Measurements from ENCODE around the gene PGS1.

PGS1 gene

DNA sequence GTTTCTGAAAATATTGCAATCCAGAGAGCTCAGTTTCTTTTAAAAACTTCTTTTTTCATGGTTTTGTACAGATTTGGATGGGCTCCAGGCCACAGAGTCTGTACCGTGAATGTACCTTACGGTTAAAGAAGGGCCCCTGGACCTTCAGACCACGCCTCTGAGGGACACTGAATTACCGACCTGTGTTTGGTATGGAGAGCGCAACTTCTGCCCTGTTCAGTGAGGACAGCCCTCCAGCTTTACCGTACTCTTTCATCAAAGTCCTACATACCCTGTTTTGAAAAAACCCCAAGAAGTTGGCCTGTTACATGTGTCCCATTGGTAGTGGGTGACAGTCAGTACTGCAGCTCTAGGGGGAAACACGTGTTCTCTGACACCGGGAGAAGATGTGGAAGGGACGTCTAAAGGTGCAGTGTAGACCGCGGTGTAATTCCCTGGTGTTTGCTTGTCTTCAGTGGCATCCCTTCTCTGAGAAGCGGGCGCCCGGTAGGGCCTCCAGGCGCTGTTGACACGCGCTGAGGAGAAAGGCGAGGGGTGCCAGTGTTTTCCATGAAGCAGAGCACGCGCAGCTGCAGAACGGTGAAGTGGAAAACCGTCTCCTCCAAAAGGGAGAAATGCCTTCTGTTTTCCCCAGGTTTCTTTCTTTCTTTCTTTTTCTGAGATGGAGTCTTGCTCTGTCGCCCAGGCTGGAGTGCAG, 6.2 kb downstream of the PGS1 start:
- H3K27ac ChIP-seq, result peak overlapping the region; percentile 79
- no peak for DNase-seq (ENCODE audit: low spot score)
- ChIA-PET CTCF (interaction anchor here (1.0 kb wide), 1 partner anchor 37 kb away, joined by 8 read pairs; no protein-coding TSS in a partner anchor), POLR2A (ENCODE audit: low non-redundant PET) (no interaction called here)
- TF ChIP-seq, protein P1, sequence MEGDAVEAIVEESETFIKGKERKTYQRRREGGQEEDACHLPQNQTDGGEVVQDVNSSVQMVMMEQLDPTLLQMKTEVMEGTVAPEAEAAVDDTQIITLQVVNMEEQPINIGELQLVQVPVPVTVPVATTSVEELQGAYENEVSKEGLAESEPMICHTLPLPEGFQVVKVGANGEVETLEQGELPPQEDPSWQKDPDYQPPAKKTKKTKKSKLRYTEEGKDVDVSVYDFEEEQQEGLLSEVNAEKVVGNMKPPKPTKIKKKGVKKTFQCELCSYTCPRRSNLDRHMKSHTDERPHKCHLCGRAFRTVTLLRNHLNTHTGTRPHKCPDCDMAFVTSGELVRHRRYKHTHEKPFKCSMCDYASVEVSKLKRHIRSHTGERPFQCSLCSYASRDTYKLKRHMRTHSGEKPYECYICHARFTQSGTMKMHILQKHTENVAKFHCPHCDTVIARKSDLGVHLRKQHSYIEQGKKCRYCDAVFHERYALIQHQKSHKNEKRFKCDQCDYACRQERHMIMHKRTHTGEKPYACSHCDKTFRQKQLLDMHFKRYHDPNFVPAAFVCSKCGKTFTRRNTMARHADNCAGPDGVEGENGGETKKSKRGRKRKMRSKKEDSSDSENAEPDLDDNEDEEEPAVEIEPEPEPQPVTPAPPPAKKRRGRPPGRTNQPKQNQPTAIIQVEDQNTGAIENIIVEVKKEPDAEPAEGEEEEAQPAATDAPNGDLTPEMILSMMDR (conservative IDR thresholded peaks at IDR 0.05; ENCODE audit: low read depth), result no peak

DNA sequence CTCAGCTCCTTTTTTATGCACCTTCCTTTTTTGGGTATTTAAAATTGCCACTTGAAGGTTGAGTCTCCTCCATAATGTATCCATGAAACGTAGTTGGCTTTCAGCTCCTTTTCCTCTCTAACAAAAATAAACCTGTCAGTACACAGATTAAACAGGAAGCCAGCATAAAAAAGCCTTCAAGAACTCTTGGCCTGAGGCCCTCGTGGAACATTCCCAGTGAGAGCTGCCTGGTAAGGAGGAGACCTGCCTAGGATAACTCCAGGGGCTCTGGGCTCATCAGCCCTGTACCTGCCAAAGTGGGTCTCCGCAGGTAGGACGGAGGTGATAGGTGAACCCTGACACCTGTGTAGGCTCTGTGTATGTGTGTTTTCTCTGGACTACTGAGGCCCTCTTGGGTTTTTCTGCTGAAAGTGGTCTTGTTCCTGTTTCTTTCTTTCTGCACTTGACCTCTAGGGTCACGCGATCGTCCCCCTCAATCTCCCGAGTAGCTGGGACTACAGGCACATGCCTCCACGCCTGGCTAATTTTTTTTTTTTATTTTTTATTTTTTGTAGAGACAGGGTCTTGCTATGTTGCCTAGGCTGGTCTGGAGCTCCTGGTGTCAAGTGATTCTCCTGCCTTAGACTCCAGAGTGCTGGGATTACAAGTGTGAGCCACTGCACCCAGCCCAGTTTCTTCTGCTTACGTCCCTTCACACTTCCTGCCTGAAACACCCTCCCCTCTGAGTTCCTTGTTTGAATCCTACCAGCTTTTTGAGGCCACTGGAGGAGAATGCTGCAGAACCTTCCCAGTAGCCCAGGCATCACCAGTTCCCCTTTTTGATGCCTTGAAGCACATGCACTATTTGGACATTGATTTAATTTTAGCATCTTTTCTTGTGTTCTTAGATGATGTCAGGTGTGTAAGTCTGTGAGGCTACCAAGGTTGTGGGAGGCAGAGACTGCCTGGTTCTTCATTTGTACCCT, 9.8 kb downstream of the PGS1 start:
- CTCF ChIA-PET, result interaction anchor here (0.6 to 0.9 kb wide), 2 partner anchors 28 to 49 kb away, joined by 4 to 5 read pairs; no protein-coding TSS in a partner anchor
- TF ChIP-seq, protein P1 (conservative IDR thresholded peaks at IDR 0.05; ENCODE audit: low read depth), result no peak
- POLR2A ChIA-PET (ENCODE audit: low non-redundant PET), result no interaction called here
- no peak for DNase-seq (ENCODE audit: low spot score)
- peak overlapping the region; percentile 26; the same call in 1 of the 2 replicates for H3K27ac ChIP-seq

DNA sequence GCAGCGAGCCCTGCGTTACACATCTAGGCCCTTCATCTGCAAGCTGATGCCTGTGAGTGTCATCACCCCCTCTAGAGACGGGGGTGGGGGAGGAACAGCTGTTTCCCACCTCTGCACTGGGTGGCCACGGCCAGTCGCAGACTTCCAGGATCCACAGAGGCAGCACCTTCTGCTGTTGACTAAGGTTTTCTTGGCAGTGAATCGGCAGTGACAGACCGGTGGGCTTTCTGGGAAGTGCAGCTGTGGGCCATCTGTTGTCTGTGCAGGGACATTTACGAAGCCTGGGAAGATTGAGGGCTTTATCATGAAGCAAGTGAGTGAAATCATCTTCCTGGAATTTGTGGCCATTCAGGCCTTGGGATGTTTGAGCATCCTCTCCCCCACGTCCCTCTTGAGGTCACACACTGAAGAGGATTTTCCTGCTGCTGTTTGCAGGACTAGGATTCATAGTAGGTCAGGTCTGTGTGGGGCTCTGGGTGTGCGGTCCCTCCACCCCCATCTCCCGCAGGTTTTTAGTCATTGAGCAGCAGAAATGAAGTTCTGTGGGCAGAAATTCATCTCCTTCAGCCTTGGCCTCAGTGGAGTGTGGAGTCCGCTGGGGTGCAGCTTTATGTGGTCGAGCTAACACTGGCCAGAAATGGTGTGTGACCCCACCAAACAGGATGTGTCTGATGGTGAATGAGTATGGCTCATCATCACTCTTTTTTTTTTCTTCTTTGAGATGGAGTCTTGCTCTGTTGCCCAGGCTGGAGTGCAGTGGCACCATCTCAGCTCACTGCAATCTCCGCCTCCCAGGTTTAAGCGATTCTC, 12.0 kb downstream of the PGS1 start:
- POLR2A ChIA-PET (ENCODE audit: low non-redundant PET), result no interaction called here
- no peak for DNase-seq (ENCODE audit: low spot score)
- H3K27ac ChIP-seq, result peak overlapping the region; percentile 66
- CTCF ChIA-PET, result interaction anchor here (0.7 to 1.7 kb wide), 3 partner anchors 30 to 139 kb away, joined by 3 to 11 read pairs (median 5); no protein-coding TSS in a partner anchor
- TF ChIP-seq, protein P1 (conservative IDR thresholded peaks at IDR 0.05; ENCODE audit: low read depth), result no peak

DNA sequence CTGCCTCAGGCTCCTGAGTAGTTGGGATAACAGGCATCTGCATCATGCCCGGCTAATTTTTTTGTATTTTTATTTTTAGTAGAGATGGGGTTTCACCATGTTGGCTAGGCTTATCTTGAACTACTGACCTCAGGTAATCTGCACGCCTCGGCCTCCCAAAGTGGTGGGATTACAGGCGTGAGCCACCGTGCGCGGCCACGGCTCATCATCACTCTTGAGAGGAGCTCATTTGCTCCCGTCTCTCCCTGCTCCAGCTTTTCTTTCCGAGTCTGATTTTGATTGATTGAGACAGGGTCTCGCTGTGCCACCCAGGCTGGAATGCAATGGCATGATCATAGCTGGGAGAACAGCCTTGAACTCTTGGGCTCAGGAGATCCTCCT, 12.6 kb downstream of the PGS1 start:
- POLR2A ChIA-PET (ENCODE audit: low non-redundant PET), result no interaction called here
- H3K27ac ChIP-seq, result peak overlapping the region; percentile 66
- TF ChIP-seq, protein P1 (conservative IDR thresholded peaks at IDR 0.05; ENCODE audit: low read depth), result no peak
- DNase-seq (ENCODE audit: low spot score), result no peak
- CTCF ChIA-PET, result interaction anchor here (0.7 to 1.7 kb wide), 3 partner anchors 23 to 140 kb away, joined by 4 to 11 read pairs (median 5); no protein-coding TSS in a partner anchor

DNA sequence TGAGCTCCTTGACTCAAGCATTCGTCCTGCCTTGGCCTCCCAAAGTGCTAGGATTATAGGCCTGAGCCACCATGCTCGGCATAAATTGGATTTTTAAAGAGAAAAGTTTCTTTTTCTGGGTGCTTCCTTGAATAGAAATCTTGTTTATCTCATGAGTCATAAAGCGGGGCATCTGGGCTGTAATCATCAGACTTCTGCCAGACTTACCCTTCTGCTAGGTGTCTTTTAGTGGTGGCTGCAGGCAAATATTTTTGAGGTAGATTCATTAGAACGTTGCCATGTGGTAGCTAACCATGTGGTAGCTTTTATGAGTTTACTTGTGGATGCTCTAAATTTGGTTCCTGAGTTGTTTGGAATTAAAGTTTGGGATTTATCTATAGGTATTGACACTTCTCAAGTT, 13.4 kb downstream of the PGS1 start:
- POLR2A ChIA-PET (ENCODE audit: low non-redundant PET), result no interaction called here

More for the DNA sequence above, 13.4 kb downstream of the PGS1 start:
- peak; percentile 64 for DNase-seq (ENCODE audit: low spot score)
- TF ChIP-seq, protein P1 (conservative IDR thresholded peaks at IDR 0.05; ENCODE audit: low read depth), result no peak
- CTCF ChIA-PET, result interaction anchor here (0.5 to 1.3 kb wide), 3 partner anchors 30 to 214 kb away, joined by 3 to 4 read pairs (median 3); no protein-coding TSS in a partner anchor
- H3K27ac ChIP-seq, result peak overlapping the region; percentile 66
